Uterus (tissue), 4 donors: ENCODE measurements around the gene KIAA0232. TPM values are rescaled to one million over a fixed set of nuclear protein-coding genes. Genes with fewer than 3 reads are reported as not detected.

Experiments
- DNase-seq, 2 donors: peaks; one replicate each; pipeline ENCODE4 v3.0.0-alpha.2; 2019 to 2020
- H3K27ac ChIP-seq, 2 donors: fragments of 200-600 bp; sonication (generic); 1 replicate in 1 of 2; 2 replicates in 1 of 2; pipeline ENCODE4 v1.5.1; 2016 to 2018
- H3K27me3 ChIP-seq, 2 donors: fragments of 200-600 bp; sonication (generic); one replicate each; pipeline ENCODE4 v1.5.1; 2018 to 2019; ENCODE audit warnings: control low read depth in 1 of 2
- H3K36me3 ChIP-seq, 2 donors: fragments of 200-600 bp; sonication (generic); one replicate each; pipeline ENCODE4 v1.5.1; 2019; ENCODE audit warnings: control low read depth in 1 of 2
- H3K4me1 ChIP-seq, 2 donors: fragments of 200-600 bp; sonication (generic); one replicate each; pipeline ENCODE4 v1.5.1; 2018 to 2019; ENCODE audit warnings: control low read depth in 1 of 2
- H3K4me3 ChIP-seq, 2 donors: fragments of 200-600 bp; sonication (generic); 1 replicate in 1 of 2; 2 replicates in 1 of 2; pipeline ENCODE4 v1.5.1; 2018 to 2019; ENCODE audit warnings: mild to moderate bottlenecking in 1 of 2
- H3K9me3 ChIP-seq, 2 donors: fragments of 200-600 bp; sonication (generic); one replicate each; pipeline ENCODE4 v1.5.1; 2019; ENCODE audit warnings: control low read depth in 1 of 2
- POLR2A ChIP-seq, 2 donors: fragments of 450-650 bp; IDR thresholded peaks; one replicate each; pipeline ENCODE4 v1.6.1; 2016; ENCODE audit warnings: antibody characterized with exemption in 2 of 2, mild to moderate bottlenecking in 1 of 2, moderate library complexity in 1 of 2
- intact Hi-C: fragments of 100-400 bp; cut with DNase I; formaldehyde crosslinking; loops from one replicate; pipeline ENCODE4 v1.15.1; 2023; ENCODE audit warnings: low total_unique reads
- total RNA-seq, 4 donors: library from RNA; depleted of rRNA in 3 of 4; stranded (reverse); fragments of >200 nt in 3 of 4; gene quantifications; one replicate each; pipeline versions ENCODE4 v1.1.0 to v1.2.4, GENCODE V29; 2014 to 2023
- TF ChIP-seq, protein P1 (sequence below), 4 experiments: fragments of 200-600 bp in 2 of 4; fragments of 450-650 bp in 2 of 4; sonication (generic) in 2 of 4; IDR thresholded peaks; one replicate each; pipeline ENCODE4 v1.5.1; 2016 to 2019; ENCODE audit warnings: antibody characterized with exemption in 4 of 4, mild to moderate bottlenecking in 2 of 4, moderate library complexity in 1 of 4
- donor health status: DM: yes; HTN: yes; CAD: no.

Gene KIAA0232, protein sequence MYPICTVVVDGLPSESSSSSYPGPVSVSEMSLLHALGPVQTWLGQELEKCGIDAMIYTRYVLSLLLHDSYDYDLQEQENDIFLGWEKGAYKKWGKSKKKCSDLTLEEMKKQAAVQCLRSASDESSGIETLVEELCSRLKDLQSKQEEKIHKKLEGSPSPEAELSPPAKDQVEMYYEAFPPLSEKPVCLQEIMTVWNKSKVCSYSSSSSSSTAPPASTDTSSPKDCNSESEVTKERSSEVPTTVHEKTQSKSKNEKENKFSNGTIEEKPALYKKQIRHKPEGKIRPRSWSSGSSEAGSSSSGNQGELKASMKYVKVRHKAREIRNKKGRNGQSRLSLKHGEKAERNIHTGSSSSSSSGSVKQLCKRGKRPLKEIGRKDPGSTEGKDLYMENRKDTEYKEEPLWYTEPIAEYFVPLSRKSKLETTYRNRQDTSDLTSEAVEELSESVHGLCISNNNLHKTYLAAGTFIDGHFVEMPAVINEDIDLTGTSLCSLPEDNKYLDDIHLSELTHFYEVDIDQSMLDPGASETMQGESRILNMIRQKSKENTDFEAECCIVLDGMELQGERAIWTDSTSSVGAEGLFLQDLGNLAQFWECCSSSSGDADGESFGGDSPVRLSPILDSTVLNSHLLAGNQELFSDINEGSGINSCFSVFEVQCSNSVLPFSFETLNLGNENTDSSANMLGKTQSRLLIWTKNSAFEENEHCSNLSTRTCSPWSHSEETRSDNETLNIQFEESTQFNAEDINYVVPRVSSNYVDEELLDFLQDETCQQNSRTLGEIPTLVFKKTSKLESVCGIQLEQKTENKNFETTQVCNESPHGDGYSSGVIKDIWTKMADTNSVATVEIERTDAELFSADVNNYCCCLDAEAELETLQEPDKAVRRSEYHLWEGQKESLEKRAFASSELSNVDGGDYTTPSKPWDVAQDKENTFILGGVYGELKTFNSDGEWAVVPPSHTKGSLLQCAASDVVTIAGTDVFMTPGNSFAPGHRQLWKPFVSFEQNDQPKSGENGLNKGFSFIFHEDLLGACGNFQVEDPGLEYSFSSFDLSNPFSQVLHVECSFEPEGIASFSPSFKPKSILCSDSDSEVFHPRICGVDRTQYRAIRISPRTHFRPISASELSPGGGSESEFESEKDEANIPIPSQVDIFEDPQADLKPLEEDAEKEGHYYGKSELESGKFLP (N-terminal part only)
- 10 to 100 TPM; 13.8 to 78.8 (median 43.4) TPM for total RNA-seq

- DNase-seq: peak; percentile 90 to 92
- peak within 1 kb of the TSS; percentile 78 to 85 for H3K4me3 ChIP-seq
- H3K9me3 ChIP-seq: no peaks in the 10 kb centered on the region
- peaks cover 10 to 12% of the 10 kb centered on the region in 2 donors for H3K4me1 ChIP-seq
- no peaks in the 10 kb centered on the region for H3K36me3 ChIP-seq
- peak within 1 kb of the TSS; percentile 98 to 99 for H3K27ac ChIP-seq
- TF ChIP-seq, protein P1, sequence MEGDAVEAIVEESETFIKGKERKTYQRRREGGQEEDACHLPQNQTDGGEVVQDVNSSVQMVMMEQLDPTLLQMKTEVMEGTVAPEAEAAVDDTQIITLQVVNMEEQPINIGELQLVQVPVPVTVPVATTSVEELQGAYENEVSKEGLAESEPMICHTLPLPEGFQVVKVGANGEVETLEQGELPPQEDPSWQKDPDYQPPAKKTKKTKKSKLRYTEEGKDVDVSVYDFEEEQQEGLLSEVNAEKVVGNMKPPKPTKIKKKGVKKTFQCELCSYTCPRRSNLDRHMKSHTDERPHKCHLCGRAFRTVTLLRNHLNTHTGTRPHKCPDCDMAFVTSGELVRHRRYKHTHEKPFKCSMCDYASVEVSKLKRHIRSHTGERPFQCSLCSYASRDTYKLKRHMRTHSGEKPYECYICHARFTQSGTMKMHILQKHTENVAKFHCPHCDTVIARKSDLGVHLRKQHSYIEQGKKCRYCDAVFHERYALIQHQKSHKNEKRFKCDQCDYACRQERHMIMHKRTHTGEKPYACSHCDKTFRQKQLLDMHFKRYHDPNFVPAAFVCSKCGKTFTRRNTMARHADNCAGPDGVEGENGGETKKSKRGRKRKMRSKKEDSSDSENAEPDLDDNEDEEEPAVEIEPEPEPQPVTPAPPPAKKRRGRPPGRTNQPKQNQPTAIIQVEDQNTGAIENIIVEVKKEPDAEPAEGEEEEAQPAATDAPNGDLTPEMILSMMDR (IDR thresholded peaks at IDR 0.05): peak in 1 of 4 experiments; percentile 23
- peak; percentile 86 to 95 for TF ChIP-seq POLR2A (IDR thresholded peaks at IDR 0.05)
- intact Hi-C loops: no loop called here
- no peaks in the 10 kb centered on the region for H3K27me3 ChIP-seq
Measured at GRCh38 chr4:6782147-6782845, at the start of gene KIAA0232. KIAA0232 (plus strand) TSS chr4:6782727; CDS start chr4:6824454, 41,727 bp downstream.

DNA sequence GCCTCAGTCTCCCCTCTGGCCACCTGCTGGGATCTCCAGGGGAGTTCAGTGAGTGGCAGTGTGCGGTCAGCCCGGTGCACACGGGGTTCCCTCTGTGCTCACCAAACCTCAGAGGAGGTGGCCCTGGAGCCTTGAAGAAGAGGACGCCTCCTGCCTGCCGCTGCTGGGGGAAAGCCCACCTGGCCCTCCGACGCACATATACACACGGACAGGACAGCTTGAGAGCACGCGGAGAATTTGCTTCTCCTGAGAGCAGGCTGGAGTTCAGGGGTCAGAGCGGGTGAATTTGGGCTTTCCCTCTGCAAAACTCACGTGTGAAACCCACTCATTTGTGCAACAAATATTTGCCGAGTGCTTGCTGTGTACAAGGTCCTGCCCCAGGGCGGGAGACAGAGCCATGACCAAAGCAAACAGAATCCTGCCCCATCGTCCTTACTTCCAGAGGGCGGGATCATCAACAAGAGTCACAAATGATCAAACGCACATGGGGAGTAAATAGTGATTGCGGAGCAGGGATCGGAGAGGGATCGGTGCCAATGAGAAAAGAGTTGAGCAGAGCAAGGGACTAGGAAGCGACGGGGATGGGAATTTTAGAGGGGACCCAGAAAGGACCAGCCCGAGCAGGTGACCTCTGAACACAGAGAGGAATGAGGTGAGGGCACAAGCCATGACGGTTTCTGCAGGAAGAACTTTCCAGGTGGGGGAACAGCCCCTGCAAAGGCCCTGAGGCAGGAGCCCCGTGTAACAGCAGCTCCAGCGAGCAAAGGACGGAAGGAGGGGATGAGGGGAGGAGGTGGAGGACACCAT lies 49.0 kb upstream of the KIAA0232 start:
- intact Hi-C loops: no loop called here
- no peak for DNase-seq
- H3K9me3 ChIP-seq: no peaks in the 10 kb centered on the region
- H3K4me1 ChIP-seq: peaks cover 0 to 8% of the 10 kb centered on the region in 2 donors
- H3K27me3 ChIP-seq: no peaks in the 10 kb centered on the region
- no peak for TF ChIP-seq POLR2A (IDR thresholded peaks at IDR 0.05)
- TF ChIP-seq, protein P1 (IDR thresholded peaks at IDR 0.05): no peak
- H3K27ac ChIP-seq: peak overlapping the region in 1 of 2 donors; percentile 60
- no peaks in the 10 kb centered on the region for H3K36me3 ChIP-seq
- no peak overlapping the region for H3K4me3 ChIP-seq

- intact Hi-C loops: no loop called here
- peaks cover 0 to 8% of the 10 kb centered on the region in 2 donors for H3K4me1 ChIP-seq
- no peak overlapping the region for H3K27ac ChIP-seq
- no peak for DNase-seq
- no peaks in the 10 kb centered on the region for H3K27me3 ChIP-seq
- no peak overlapping the region for H3K4me3 ChIP-seq
- no peaks in the 10 kb centered on the region for H3K36me3 ChIP-seq
- TF ChIP-seq POLR2A (IDR thresholded peaks at IDR 0.05): no peak
- TF ChIP-seq, protein P1 (IDR thresholded peaks at IDR 0.05): no peak
- H3K9me3 ChIP-seq: no peaks in the 10 kb centered on the region
Measured at GRCh38 chr4:6734165-6734786, 48.3 kb upstream of the KIAA0232 start.

DNA sequence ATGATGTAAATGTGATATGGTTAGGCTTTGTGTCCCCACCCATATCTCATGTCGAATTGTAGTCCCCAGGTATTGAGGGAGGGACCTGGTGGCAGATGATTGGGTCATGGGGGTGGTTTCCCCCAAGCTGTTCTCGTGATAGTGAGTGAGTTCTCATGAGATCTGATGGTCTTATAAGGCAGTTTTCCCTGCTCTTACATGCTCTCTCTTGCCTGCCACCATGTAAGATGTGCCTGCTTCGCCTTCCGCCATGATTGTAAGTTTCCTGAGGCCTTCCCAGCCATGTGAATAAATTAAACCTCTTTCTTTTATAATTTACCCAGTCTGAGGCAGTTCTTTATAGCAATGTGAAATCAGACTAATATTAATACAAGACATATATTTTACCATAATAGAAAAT lies 42.6 kb upstream of the KIAA0232 start:
- no peaks in the 10 kb centered on the region for H3K36me3 ChIP-seq
- TF ChIP-seq, protein P1 (IDR thresholded peaks at IDR 0.05): no peak
- TF ChIP-seq POLR2A (IDR thresholded peaks at IDR 0.05): no peak
- no peaks in the 10 kb centered on the region for H3K4me1 ChIP-seq
- H3K9me3 ChIP-seq: no peaks in the 10 kb centered on the region
- H3K27me3 ChIP-seq: no peaks in the 10 kb centered on the region
- no peak overlapping the region for H3K4me3 ChIP-seq
- no peak for DNase-seq
- no peak overlapping the region for H3K27ac ChIP-seq
- intact Hi-C loops: no loop called here
